Stimulated activated CD4-positive, alpha-beta T cell treated with anti-CD3 and anti-CD28 coated beads, Interleukin-4, amount 100 ng/mL, for 4 hours (primary cell): Measurements from ENCODE around the gene PLIN1.

ENCODE experiments used
- DNase-seq, 2 experiments: peaks; one replicate each; pipeline ENCODE4 v3.0.0-alpha.2; 2020

Gene PLIN1

DNA sequence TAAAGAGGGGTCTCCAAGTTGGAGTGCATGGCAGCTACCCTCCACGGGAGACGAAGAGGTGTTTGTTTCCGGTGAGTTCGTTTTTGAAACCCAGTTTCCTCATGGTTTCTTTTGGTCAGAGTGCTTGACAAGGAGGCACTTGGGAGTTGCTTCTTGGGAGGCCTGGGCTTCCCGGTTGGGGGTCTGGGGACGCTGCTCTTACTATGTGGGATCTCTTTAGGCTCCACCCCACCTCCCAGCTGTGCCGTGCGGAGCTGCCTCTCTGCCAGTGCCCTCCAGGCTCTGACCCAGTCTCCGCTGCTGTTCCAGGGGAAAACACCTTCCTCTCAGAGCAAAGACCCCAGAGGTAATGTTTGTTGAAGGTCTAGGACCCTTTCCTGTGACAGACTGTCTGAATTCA is 53.5 kb downstream of the PLIN1 start:
- DNase-seq = no peak

GRCh38 chr15:89623165-89623564 is 56.0 kb downstream of the PLIN1 start:
- DNase-seq = no peak

DNA sequence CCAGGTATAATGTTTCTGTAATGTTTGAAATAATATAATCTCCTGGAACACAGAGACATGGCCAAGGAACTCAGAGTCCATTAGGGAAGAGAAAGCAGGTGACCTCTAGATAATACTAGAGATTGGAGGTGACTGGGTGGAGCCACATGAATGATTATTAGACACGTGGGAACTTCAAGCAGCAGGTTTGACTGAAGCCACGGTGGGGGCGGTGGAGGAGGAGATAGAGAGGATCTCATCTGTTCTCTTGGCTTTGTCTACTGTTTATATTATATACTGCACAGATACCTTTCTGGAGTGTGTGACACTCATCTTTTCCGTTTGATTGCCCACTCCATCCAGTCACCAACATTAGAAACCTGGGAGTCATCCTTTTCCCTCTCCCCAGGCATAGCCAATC is 57.6 kb downstream of the PLIN1 start:
- no peak for DNase-seq

DNA sequence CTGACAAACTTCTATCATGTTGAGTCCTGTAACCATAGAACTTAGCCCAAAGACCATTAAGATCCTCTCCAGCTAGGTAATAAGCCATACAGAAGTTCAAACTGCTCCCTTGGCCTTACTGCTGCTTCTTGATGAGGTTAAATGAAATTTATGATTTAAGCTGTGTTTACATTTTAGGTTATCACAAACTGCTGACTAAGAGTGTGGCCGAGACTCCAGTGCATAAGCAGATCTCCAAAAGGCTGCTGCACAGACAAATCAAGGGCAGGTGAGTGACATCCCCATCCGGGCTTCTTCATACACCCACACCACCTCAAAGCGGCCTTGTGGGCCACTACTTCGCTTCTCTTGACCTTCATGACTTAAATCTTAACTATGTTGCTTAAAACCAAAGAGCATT is 62.9 kb downstream of the PLIN1 start:
- DNase-seq = no peak

- DNase-seq = no peak
Measured at GRCh38 chr15:89615135-89615534, 64.0 kb downstream of the PLIN1 start.
